Fibroblast of skin of right biceps (primary cell): ENCODE measurements around the gene ETFB.

ENCODE experiments used
- DNase-seq: peaks from one replicate; pipeline ENCODE4 v3.0.0-alpha.2; 2013

The ETFB gene

DNA sequence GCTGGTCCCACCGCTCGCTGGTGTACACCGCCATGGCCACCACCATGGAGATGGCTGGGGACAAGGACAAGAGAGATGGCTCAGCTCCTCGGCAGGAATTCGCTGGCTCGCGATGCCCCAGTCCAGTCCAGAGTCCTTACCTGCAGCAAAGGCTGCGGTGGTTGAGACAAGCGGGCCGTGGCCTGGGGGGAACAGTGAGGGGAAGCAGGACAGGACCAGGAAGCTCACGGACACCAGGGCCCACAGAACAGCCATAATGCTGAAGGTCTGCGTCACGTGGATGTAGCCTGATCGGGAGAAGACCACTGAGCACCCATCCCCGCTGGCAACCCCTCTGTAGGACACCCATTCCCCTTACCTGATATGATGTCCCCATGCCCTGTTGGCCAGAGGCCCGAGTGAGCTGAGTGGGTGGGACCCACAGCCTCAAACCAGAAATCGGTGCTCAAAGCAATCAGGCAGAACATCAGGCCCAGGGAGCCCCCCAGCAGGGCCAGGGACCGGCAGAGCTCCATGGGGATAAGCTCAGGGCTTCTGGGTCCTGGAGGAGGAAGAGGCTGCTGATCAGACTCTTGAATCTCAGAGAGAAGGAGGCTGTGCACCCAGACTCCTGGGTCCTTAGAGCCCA is 5.9 kb upstream of the ETFB start:
- DNase-seq, result no peak

DNA sequence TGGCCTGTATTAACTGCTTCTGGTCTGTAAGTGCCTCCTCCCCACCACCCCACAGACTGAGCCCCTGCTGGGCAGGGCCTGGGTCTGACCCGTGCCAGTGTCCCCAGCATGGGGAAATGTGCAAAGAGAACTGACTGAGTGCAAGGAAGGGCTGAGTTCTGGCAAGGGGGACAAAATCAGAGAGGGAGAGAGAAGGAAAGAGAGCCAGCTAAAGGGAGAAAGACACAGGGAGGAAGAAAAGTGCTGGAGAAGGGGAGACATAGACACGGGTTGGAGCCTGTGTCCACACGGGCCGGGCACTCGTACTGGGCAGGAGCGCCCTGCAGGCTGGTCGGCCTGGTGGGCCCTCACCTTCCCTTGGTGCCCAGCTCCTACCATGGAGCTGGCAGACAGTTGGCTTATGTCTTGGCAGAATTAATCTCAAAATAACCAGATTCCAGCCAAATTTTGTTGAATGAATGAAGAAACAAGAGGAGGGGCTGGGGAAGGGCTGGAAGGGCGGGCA is 5.0 kb upstream of the ETFB start:
- DNase-seq, result no peak

DNA sequence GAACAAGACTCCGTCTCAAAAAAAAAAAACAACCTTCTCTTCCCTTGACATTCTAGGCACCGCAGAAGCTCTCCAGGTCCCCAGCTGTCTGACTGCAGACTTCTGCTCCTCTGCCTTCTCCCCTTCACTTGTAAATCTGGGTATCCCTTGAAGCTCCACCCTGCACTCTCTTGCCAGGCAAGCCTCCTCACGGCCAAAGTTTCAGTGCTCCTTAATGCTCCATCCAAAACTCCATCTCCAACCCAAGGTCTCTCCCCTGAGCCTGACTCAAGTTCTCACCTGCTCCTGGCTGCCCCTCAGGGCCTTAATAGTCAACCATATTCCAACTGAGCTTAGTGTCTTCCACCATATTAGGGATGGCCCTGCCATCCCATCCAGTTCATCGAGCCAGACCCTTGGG is 4.0 kb upstream of the ETFB start:
- DNase-seq, result no peak

DNA sequence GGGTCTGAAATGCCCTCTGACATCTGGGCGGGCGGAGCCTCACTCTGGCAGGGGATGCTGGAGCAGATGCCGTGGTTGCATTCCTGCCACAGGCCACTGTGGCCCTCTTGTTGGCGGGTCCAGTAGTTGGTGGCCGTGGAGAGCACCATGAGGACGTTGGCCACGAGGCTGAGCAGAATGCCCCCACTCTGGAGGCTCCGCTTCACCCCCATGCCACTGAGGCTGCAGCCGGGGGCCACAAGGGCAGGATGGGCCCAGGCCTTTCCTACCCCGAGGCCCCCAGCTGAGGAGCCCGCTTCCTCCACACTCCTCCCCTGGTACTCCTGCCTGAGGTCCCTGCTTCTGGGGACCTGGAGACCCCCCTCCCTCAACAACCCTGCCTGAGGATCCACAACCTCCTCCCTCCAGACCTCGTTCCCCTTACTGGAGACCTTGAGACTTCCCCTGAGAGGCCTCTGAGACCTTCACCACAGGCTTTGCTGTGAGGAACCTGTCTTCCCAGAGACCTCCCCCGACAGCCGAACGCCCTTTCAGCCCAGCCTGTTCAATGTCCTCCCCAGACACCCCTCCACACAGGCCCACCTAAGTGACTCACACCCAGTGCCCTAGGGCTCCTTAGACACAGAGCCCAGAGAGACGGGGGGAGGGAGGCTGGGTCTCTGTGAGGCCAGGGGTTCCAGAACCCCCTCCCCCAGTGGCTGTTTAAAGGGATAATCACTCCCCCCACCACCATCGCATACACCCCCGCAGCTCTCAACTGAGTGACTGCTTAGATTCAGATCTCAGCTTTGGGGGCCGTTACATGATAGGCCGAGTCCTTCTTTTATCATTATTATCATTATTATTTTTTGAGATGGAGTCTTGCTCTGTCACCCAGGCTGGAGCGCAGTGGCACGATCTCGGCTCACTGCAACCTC is 2.4 kb upstream of the ETFB start, which contains the start of gene CLDND2:
CLDND2 (minus strand) TSS at position 638 of the 917 bp plus-strand sequence; CDS start at position 212, 426 bp downstream.
- DNase-seq, result no peak

DNA sequence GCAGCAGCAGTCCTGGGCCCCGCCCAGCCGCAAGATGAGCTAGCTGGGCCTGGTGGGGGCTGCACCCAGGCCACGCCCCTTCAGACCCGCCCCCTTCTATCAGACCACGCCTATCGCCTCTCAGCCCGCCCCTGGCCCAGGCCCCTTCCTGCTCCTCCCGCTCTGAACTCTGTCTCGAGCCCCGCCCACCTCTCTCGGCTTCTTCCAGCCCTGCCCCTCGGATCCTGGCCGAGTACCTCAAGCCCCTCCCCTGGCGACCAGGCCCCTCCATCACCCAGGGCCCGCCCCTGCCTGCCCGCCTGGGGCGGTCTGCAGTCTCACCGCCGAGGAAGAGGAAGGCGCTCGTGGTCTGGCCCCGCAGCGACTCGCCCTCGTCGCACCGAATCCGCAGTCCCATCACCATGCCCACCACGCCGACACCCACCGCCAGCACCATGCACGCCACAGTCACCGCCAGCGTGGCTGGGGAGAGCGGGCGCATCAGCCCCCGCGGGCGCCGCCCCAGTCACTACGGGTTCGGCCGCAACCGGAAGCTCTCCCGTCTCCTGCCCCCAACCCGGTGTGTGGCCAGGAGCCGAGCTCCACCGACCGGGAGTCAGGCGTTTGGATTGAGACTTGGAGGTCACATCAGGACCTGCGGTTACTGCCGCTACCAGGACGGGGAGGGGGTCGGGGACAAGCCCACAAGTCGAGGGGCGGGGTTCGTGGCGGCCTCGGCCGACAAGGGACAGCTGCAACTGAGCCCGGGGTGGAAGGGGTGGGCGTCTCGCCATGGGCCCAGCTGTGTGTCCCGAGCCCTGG is 1.6 kb upstream of the ETFB start:
- DNase-seq, result peak; percentile 99

DNA sequence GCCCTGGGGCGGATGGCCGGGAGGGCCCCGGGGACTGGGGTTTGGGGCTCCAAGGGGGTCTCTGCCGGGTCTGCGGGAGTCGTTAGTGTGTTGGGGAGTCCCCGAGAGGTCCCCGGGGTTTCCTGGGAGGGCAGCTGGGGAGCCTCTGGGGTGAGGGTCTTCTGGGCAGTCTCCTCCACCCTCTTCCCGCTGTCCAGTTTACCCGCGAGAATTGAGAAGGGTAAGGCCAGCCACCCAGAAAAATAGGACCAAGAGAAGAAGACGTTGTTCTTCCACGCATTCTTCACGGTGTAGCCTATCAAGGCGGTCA is 1.0 kb upstream of the ETFB start:
- no peak for DNase-seq

DNA sequence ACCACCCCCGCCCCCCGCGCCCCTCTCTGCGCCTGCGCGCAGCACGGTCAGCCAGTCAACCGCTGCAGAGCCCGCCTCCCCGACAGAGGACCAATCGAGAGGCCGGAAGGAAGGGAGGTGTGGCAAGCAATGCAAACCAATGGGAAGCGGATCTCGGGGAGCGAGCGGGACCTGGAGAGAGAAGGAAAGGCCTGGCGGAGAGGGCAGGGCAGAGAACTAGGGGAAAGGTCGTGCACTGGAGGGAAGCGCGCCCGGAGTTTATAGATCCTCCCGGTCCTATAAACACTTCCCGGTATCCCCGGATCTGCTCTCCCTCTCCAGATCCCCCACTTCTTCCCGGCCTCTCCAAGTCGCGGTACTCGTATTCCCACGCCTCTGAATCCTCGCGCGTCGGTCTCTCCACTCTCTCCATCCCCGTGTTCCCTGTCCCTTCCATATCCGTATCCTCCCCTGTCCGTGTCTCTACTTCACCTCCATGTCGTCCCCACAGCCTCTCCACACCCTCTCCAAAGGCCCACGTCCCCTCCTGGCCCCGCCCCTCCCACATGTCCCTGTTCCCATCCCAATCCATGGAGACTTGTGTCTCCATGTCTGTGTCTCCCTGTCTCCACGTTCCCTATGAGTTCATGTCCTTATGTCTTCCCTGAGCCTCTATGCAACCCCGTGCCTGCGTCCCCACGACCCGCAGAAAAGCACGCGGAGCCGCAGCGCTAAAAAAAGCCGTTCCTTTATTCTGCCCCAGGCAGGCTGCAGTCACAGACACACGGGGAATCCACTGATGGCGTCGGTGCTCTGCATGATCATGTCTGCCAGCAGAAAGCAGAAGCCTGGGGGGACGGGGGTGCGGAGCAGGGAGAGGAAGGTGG is 434 bp upstream of the ETFB start:
- peak; percentile 98 for DNase-seq

DNA sequence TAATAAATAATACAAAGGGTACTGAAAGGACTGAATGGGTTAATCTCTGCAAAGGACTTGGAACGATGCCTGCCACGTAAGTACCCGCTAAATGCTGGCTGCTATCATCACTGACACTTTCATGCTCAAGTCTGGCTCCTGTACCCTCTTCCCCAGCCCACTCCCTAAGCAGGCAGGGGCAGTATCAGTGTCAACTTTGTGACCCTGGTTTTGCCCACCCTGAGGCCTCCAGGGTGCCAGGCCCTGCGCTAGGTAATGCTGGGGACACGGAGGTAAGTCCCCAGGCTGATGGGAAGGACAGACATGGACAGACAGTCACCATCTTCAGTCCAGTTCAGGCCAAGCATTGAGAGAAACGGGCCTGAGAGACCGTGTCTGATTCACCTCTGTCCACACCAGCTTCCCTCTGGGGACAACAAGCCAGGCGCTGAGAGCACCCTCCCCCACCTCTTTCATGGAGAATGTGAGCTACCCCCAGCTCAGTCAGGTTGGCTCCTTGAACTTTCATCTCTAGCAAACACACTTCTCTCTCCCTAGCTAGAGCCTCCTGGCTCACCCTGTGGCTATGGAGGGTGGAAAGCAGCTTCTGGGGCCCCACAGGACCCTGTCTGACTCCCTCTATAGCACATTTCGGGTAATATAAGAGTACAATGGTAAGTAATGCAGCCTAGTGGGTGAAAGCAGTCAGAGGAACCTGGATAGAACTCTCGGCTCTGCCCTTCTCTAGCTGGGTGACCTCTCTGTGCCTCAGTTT is 800 bp downstream of the ETFB start:
- DNase-seq, result peak; percentile 54

DNA sequence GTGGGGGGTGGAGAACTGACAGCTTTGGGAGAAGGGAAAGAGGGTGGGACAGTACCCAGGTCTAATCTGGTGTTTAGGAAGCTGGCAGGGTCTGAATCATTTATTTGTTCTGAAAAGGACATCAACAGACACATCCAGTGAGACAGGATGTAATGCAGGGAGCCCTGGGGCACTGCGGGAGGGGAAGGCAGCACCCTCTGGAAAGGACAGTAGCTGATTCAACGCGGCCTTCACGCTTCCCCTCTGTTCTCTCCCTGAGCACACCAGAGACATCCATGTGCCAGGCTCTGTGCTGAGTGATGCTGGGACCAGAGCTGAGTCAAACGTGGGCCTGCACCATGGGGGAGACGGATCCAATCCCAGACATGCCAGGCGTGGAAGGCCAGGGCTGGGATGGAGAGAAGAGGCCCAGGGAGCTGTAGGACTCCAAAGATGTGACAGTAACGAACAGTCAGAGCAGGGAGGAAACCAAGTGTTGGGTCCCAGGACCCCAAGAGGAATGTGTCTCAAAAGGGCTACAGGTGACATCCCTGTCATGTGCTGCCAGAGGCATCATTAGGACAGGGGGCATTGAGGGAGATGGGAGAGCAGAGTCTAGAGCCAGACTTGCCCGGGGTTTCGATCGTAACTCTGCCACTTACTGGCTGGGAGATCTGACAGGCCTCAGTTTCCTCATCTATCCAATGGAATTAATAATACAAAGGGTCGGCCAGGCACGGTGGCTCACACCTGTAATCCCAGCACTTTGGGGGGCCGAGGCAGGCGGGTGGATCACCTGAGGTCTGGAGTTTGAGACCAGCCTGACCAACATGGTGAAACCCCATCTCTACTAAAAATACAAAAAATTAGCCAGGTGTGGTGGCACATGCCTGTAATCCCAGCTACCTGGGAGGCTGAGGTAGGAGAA is 1.7 kb downstream of the ETFB start:
- DNase-seq, result no peak

DNA sequence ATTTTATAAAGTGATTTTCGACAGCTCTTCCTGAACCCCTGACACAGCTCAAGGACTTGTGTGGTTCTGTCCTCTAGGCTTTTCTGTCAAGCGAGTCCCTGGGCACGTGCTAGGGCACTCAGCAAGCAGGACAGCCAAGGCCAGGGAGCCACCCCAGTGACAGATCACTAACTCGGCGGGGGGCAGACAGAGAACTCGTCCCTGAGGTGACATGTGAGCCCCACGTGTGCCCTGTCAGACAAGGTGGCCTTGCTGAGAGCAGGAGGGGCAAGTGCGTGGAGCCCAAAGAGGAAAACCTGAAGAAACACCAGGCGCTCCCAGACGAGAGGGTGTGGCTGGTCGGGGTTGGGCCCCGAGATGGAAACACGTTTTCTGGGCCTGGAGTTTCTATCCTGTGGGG is 4.9 kb downstream of the ETFB start:
- DNase-seq, result no peak

DNA sequence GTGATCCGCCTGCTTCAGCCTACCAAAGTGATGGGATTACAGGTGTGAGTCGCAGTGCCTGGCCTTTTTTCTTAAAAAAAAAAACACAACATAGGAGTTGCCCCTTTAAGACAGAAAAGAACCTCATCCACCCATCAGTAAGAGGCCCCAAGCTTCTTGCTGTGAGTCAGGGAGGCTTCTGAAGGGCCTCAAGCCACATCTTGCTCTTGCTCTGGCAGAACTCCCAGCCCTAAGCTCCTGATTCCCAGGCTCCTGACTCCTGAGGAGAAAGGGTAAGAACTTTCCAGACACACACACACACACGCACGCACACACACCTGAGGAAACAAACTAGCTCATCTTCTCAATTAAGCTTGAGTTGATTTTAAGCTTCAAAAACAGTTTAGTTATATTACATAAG is 6.9 kb downstream of the ETFB start:
- peak; percentile 83 for DNase-seq

DNA sequence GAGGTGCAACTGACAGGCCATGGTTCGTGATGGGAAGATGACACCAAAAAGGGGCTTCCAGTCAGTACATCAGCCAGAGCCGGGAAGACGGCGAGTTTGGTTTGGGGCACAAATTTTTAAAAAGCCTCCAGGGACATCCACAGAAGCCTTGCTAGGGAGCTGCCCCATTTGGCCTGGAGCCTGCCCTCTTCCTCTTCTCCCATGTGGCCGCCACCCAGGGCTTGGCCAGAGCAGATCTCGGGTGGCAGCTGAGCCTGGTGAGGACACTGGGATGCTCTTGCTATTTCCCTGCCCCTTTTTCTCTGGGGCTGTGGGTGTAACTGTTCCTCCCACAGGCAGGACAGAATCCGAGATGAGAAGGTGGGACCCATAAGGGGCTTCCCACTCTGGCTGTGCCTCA is 8.2 kb downstream of the ETFB start:
- DNase-seq, result no peak

DNA sequence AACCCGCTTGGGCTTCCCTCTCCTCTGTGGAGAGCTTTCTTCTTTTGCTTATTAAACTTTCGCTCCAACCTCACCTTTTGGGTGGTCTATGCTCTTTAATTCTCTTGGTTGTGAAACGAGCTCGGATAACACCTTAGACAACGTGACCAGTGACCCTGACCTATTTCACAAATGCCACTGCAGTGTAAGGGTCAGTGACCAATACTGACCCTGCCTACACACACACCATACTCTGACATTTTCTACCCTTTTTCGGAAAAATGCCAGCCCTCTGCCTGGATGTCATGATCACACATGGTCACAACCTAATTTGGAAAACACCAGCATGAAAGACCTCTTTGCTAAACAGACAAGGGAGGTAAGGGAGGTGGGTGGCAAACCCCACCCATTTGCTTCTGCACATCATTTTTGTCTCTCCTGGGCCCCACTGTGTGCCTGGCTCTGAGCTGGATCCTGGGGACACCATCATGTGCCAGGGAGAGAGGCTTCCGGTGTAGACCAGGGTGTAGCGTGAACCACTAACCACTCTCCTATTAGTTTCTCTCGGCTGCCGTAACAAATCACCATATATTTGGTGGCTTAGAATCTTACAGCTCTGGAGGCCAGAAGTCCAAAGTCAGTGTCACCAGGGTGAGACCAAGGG is 9.9 kb downstream of the ETFB start:
- no peak for DNase-seq

DNA sequence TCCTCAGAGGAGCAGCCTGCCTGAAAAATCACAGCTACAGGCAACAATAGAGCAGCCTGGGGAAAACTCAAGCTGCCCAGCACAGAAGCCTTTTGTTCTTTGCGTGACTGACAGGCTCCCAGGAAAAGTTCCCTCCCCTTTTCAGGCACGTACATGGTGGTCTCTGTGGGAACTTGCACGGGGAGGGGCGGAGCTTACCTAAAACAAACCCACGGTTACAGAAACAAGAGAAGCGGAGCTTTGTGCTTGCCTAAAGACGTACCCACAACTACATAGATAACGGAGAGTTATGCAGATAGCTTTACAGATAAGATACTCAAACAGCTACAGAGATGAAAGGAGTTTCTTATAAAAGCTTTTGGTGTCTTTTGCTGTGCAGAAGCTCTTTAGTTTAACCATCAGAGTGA is 11.4 kb downstream of the ETFB start:
- no peak for DNase-seq

DNA sequence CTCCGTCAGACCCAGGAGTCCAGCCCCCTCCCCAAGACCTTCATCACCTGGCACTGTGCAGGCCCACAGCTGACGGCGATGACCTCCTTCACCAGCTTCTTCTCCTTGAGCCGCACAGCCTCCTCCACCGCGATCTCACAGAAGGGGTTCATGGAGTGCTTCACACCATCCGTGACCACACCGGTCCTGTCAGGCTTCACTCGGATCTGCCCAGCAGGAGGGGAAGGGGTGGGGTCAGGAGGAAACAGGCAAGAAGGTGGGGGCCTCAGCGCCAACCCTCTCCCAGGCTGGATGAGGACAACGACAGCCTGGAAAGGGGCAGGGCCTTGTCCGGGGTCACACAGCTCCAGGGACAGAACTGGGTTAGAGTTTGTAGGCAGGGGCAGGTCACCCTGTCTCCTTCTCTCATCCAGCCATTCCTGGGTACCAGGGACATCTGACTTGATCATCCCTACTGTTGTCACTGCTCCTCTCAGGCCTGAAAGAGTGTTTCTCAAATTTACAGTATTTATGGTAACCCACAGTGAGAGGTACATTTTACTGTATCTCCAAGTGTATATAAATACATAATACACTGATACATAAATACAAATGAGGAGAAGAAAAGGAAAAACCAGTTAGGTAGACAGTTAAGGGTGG is 12.0 kb downstream of the ETFB start:
- no peak for DNase-seq

DNA sequence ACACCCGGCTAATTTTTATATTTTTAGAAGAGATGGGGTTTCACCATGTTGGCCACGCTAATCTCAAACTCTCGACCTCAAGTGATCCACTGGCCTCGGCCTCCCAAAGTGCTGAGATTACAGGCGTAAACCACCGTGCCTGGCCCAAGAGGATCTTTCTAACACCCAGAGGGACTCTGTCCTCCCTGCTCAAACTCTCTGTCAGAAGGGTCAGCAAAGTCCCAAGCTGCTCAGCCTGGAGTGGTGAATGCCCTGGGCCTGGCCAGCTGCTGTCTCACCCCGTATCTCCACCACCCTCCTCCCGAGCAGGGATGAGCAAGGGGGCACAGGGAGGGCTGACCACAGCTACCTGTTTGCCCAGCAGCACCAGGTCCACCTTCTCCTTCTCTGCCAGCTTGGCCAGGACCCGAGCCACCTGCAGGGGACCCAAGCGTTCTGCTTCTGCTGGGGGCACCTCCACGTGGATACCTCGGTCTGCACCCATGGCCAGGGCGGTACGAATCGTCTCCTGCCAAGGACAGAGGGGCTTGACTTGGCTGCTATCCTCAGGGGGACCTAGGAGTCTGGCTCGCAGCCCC is 13.3 kb downstream of the ETFB start:
- DNase-seq, result no peak

DNA sequence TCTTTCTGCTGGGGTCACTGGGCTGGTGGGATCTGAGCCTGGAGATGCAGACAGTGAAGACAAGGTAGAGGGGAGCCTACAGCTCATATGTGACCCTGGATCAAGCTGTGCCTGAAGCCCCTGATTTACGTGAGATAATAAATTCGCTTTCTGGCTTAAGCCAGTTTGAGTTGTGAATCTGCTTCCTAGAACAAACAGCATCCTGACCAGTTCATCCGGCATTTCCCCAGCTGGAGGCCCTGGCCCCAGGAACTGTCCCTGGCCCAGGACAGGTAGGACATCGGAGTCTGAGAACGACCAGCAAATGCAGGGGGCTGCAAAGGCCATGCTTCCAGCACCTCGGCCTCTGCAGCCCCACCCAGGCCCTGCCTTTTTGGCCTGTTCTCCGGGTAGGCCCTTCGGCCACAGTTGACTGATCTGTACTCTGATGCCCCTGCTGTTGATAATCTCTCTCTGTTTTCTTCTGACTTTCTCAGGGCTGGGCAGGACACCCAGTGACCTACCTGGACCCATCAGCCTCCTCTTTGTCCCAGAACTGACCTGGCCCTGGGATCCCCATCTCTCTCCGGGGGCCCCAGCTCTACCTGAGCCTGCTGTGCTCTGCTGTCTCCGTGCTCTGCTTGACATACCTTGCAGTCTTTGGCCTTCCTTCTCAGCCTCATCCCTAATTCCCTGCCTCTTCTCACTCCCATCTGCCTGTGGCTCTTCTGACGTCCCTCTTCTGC is 14.8 kb downstream of the ETFB start:
- DNase-seq, result no peak

DNA sequence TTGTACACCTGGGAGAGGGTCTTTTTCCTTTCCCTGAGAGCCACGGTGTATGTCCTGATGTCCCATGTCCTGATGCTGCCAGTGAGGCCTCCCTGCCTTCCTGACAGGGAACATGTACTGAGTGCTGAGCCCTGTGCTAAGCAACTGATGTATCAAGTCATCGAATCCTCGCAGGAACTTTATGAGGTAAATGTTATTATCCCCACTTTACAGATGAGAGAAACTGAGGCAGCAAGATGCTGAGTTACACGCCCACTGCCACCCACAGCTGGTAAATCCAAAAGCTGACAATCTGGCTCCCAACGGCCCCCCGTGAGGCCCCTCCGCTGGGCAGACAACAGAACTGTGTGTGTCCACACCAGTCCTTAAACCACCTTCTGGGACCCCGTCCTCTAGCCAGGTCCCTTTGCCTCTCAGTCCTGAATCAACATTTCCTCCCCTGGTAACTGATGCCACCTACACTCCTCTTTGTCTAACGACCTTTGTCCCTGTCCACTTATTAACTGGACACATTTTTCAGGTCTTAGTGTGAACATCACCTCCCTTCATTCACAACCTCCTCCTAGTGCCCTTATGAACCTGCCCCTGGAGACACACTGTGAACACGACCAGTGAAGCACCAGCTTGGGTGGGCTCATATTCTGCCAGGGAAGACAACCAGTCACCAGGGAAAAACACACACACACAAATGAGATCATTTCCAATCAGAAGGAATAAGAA is 18.8 kb downstream of the ETFB start:
- no peak for DNase-seq
